ENCODE results near the gene SLC8B1.

DNA sequence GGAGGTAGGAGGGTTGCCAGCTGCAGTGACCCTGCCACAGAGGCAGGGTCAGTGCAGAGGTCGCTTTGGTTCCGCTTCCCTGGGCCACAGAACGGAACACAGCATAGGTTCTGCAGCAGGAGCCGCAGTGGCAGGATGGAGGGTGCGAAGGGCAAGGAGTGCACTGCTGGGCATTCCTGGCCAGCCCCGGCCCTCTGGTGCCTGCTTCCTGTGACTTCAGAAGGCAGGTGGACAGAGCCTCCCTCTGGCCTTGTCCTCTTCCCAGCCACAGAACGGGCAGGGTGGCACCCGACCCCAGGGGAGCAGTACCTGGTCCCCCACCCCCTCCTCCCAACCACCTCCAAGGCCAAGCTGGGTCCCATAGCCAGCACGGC lies 37.7 kb downstream of the SLC8B1 start:
- TF ChIP-seq, protein P1, sequence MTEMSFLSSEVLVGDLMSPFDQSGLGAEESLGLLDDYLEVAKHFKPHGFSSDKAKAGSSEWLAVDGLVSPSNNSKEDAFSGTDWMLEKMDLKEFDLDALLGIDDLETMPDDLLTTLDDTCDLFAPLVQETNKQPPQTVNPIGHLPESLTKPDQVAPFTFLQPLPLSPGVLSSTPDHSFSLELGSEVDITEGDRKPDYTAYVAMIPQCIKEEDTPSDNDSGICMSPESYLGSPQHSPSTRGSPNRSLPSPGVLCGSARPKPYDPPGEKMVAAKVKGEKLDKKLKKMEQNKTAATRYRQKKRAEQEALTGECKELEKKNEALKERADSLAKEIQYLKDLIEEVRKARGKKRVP (CRISPR knock-in tag; IDR thresholded peaks at IDR 0.05), result no peak
- TF ChIP-seq, protein P2, sequence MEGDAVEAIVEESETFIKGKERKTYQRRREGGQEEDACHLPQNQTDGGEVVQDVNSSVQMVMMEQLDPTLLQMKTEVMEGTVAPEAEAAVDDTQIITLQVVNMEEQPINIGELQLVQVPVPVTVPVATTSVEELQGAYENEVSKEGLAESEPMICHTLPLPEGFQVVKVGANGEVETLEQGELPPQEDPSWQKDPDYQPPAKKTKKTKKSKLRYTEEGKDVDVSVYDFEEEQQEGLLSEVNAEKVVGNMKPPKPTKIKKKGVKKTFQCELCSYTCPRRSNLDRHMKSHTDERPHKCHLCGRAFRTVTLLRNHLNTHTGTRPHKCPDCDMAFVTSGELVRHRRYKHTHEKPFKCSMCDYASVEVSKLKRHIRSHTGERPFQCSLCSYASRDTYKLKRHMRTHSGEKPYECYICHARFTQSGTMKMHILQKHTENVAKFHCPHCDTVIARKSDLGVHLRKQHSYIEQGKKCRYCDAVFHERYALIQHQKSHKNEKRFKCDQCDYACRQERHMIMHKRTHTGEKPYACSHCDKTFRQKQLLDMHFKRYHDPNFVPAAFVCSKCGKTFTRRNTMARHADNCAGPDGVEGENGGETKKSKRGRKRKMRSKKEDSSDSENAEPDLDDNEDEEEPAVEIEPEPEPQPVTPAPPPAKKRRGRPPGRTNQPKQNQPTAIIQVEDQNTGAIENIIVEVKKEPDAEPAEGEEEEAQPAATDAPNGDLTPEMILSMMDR (IDR thresholded peaks at IDR 0.05 in 2 of 3, conservative IDR thresholded peaks at IDR 0.05 in 1 of 3; ENCODE audit: insufficient read depth in 2 of 3, low read depth in 1 of 3, low read length in 3 of 3), result no peak
- no peak for TF ChIP-seq NCOA1 (IDR thresholded peaks at IDR 0.05; ENCODE audit: low read depth)
- TF ChIP-seq PHF21A (IDR thresholded peaks at IDR 0.05; ENCODE audit: borderline replicate concordance, low read depth), result no peak
- TF ChIP-seq HCFC1 (IDR thresholded peaks at IDR 0.05; ENCODE audit: low read depth, low read length), result no peak
- TF ChIP-seq ZNF12 (CRISPR knock-in tag; IDR thresholded peaks at IDR 0.05), result no peak
- TF ChIP-seq NFIX (CRISPR knock-in tag; IDR thresholded peaks at IDR 0.05; ENCODE audit: low read depth), result no peak
- TF ChIP-seq, protein P3, sequence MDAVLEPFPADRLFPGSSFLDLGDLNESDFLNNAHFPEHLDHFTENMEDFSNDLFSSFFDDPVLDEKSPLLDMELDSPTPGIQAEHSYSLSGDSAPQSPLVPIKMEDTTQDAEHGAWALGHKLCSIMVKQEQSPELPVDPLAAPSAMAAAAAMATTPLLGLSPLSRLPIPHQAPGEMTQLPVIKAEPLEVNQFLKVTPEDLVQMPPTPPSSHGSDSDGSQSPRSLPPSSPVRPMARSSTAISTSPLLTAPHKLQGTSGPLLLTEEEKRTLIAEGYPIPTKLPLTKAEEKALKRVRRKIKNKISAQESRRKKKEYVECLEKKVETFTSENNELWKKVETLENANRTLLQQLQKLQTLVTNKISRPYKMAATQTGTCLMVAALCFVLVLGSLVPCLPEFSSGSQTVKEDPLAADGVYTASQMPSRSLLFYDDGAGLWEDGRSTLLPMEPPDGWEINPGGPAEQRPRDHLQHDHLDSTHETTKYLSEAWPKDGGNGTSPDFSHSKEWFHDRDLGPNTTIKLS (IDR thresholded peaks at IDR 0.05; ENCODE audit: borderline replicate concordance, low read depth), result no peak
- TF ChIP-seq SMAD1 (IDR thresholded peaks at IDR 0.05; ENCODE audit: low read depth, low read length, partially characterized antibody), result no peak
- no peak for TF ChIP-seq ZFP30 (CRISPR knock-in tag; IDR thresholded peaks at IDR 0.05; ENCODE audit: borderline replicate concordance)
- TF ChIP-seq, protein P4, sequence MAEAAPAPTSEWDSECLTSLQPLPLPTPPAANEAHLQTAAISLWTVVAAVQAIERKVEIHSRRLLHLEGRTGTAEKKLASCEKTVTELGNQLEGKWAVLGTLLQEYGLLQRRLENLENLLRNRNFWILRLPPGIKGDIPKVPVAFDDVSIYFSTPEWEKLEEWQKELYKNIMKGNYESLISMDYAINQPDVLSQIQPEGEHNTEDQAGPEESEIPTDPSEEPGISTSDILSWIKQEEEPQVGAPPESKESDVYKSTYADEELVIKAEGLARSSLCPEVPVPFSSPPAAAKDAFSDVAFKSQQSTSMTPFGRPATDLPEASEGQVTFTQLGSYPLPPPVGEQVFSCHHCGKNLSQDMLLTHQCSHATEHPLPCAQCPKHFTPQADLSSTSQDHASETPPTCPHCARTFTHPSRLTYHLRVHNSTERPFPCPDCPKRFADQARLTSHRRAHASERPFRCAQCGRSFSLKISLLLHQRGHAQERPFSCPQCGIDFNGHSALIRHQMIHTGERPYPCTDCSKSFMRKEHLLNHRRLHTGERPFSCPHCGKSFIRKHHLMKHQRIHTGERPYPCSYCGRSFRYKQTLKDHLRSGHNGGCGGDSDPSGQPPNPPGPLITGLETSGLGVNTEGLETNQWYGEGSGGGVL (CRISPR knock-in tag; IDR thresholded peaks at IDR 0.05), result no peak
- TF ChIP-seq ZFP36 (IDR thresholded peaks at IDR 0.05; ENCODE audit: low read depth, low read length, partially characterized antibody), result no peak
- TF ChIP-seq, protein P5, sequence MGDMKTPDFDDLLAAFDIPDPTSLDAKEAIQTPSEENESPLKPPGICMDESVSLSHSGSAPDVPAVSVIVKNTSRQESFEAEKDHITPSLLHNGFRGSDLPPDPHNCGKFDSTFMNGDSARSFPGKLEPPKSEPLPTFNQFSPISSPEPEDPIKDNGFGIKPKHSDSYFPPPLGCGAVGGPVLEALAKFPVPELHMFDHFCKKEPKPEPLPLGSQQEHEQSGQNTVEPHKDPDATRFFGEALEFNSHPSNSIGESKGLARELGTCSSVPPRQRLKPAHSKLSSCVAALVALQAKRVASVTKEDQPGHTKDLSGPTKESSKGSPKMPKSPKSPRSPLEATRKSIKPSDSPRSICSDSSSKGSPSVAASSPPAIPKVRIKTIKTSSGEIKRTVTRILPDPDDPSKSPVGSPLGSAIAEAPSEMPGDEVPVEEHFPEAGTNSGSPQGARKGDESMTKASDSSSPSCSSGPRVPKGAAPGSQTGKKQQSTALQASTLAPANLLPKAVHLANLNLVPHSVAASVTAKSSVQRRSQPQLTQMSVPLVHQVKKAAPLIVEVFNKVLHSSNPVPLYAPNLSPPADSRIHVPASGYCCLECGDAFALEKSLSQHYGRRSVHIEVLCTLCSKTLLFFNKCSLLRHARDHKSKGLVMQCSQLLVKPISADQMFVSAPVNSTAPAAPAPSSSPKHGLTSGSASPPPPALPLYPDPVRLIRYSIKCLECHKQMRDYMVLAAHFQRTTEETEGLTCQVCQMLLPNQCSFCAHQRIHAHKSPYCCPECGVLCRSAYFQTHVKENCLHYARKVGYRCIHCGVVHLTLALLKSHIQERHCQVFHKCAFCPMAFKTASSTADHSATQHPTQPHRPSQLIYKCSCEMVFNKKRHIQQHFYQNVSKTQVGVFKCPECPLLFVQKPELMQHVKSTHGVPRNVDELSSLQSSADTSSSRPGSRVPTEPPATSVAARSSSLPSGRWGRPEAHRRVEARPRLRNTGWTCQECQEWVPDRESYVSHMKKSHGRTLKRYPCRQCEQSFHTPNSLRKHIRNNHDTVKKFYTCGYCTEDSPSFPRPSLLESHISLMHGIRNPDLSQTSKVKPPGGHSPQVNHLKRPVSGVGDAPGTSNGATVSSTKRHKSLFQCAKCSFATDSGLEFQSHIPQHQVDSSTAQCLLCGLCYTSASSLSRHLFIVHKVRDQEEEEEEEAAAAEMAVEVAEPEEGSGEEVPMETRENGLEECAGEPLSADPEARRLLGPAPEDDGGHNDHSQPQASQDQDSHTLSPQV (IDR thresholded peaks at IDR 0.05), result no peak

Measured in K562 (cell line).